Esophagus mucosa (tissue), 1 donor: ENCODE results near the gene ZNF474. TPM values are rescaled to one million over a fixed set of nuclear protein-coding genes. Genes with fewer than 3 reads are reported as not detected.

Experiments
- ATAC-seq: fragments of 200-7000 bp; cut with Tn5 transposase; one replicate; pipeline ENCODE4 v1.9.1; 2020
- total RNA-seq: library from RNA; stranded (reverse); gene quantifications from one replicate; pipeline ENCODE4 v1.2.4, GENCODE V29; 2023
- donor health status: DM: yes; HTN: yes; CAD: no.

The ZNF474 gene
- total RNA-seq, 1 donor from 2014 or later: not detected

DNA sequence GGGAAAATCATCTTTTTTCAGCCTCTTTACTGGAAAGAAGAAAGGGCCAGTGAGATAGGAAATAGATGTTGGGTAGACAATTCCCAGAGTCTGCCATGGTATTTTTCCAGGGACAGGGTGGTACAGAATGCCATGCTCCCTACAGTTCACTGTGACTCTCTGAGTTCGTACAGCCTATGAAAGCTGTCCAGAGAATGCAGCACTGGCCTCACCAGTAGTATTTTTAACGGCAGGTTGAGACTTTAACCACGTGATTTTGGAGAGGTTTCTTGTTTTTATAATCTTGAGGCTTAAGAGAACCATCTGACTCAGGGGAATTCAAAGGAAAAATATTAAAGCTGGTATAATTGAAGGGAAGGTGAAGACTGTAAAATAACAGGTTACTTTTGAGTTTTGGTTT, 10.1 kb upstream of the ZNF474 start:
- no peak for ATAC-seq

DNA sequence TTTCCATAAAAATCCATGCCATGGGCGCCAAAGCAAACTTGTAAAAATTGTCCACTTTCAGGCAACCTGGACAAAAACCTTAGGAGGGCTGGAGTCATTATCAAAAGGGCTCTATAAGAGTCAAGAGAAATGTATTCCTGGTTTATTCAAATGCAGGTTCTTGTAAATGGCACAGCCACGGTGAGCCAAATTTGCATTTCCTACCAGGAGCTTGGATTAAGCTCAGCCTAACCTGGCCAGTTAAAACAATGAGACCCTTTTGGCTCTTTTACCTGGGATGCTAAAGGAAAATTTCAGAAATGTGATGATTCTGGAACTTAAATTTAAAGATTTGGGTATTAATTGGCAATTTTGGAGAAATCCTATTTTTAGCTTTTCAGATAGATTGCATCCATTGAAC, 8.9 kb upstream of the ZNF474 start:
- ATAC-seq: no peak

DNA sequence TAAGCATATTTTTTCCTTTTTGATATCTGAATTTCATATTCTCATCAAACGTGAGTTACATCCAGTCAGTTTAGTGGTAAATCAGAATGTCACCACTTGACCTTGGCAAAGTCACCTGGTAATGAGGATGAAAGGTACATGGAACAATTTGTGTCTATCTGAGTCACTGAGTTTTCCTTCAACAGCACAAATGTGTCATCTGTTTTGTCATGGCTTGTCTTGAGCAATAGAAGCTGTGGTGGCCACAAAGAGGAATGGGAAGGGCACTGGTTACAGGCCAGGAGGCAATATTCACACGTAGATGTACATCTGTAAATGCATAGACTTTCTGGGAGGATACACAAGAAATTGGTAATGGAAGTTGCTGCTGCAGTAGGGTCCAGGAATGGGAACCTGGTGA, 8.4 kb upstream of the ZNF474 start:
- ATAC-seq: peak; percentile 92

DNA sequence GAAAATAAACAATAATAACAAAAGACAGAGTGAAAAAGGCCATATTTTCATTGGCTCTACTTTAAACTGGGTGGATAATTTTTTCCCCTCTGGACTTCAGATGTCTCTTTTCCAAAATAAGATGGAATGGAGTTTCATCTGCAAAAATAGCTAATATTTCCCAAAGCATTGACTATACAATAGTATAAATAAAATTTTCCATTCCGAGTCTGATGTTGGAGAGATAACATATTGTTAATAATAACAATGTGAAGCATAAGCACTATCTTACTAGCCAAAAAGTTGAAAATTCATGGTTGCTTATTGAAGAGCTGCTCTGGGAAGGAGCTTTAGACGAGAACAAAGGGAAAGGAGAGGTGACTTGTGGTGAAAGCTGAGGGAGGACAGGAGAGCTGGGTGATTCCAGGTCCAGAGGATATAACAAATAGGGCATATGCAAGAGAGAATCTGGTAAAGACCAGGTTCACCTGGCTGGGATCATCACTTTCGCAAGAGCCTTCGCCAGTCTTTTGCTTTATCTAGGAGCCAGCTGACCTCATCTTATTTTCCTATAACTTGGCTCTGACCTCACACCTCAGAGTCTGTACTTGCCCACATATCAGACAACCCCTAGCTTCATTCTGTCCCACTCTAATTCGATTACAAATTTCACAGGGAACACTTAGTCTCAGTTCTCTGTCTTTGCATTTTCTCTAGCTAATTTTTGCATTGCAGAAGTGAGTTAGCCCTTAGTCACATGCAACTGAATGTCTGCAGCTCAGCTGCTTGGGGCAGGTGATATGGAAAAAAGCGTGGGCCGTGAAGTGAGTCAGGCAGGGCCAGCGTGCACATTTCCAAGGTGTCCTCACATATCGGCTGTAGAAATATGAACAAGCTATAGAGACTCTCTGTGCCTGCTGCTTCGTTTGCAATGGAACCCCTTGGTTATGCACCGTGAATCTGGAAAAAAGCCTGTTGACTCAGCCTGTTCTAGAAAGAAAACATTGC, 7.6 kb upstream of the ZNF474 start:
- peak; percentile 79 for ATAC-seq

DNA sequence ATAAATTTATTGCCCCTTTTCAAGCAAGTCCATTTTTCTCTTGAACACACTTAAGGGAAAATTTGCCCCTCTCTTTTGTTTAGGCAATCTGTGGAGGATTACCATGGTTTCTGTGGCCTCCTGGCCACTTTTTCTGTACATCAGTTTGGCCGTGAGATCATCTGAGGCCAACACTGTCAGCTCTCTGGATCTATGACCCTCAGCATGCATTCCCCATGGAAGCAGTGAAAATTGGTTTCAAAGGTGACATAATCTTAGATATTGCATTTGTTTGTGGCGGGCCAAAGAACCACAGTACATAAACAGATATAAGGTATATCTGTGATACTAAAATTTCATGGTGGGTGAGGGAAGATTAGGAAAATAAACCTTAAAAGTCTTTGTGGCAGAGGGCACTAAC, 4.6 kb upstream of the ZNF474 start:
- no peak for ATAC-seq

DNA sequence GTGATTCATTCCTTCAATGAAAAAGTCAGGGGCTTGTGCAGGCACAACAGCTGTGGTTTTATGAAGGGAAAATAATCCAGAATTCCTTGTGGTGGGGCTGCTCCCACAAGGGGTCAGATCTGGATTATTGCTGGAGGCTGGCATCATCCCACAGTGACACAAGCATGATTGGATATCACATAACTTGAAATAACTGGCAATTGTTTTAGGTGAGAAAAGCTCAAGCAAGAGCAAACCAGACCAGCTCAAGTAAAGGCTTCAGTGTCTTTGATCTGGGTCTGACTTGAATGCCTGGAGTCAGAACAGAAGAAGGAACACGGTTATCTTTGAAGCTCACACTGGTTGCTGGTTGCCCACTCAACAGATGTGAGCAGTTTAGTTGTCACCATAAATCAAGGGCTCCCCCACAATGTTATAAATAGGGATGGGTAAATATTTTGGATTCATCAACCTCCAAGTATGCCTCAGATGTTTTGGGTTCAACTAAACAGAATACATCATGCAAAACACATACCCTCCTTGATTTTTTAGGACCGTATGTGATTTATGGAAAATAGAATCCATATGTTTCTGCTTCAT, 3.1 kb upstream of the ZNF474 start:
- ATAC-seq: no peak

DNA sequence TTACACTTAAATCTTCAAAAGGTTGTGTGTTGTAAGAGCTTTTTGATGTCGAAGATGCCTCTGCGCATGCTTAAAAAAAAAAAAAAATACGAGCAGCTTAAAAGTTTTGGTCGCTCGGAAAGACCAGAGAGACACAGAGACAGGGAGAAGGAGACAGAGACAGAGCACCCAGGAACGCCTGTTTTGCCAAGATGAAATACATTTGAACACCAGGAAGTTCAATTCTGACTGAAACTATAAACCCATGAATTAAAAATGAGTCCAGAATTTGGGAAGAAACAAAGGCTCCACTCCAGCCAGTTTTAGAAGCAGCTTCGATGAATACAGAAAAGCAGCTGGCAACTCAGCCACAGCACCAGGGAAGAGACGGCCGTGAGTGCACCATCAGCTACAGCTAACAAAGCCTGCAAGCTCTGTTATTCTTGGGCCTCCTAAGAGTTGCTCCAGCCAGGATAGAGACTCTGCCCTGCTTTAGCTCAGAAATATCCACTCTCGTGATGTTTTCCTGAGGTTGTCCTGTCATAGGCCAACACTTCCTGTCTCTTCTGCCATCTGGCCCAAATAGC, 2.5 kb upstream of the ZNF474 start:
- ATAC-seq: no peak

DNA sequence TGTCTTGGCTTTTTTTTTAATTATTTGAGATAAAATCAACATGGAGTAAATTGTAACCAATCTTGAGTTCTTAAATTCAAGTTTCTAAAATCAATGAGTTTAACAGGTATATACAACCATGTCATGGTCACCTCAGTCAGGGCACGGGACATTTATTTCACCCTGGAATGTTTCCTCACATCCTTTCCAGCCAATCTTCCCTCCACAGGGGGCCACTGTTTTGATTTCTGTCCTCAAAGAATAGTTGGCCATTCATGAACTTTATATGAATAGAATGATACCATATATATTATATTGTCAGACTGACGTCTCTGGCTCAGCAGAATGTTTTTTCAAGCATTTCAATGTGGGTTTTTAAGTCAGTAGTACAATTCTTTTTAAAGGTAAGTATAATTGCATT, 806 bp downstream of the ZNF474 start:
- ATAC-seq: no peak

DNA sequence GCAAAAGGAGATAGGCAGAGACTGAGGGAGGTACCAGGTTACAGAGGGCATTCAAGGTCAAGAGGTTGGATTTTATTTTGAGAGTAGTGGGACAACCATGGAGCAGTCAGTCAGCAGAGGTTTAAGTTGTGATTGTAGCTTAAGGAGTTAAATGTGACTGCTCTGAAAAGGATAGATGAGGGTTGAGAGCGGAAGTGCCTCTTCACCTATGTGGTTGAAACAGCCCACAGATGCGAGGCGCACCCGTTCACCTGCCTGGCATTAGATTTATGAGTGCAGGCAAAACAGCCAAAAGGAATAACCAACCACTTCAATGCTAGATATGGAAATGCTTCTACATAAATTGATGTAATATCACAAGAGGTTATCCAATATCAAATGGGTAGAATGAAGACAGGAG, 8.4 kb downstream of the ZNF474 start:
- ATAC-seq: no peak

DNA sequence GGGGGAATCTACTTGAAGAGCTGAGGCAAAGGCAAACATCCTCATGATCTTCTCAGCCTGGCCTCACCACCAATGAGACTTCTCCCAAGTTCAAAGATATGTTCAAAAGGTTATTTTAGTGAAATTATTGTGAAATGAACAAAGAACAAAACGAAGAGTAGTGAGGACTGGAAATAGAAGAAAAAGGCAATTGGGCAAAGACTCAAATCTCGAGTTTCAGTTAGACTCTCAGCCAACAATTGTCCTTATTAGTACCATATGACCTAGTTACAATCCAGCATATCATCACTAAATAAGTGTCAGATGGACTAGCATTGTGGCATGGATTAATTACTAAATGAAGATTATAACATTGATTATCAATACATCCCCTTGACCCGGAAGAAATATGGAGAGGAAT, 9.0 kb downstream of the ZNF474 start:
- no peak for ATAC-seq

DNA sequence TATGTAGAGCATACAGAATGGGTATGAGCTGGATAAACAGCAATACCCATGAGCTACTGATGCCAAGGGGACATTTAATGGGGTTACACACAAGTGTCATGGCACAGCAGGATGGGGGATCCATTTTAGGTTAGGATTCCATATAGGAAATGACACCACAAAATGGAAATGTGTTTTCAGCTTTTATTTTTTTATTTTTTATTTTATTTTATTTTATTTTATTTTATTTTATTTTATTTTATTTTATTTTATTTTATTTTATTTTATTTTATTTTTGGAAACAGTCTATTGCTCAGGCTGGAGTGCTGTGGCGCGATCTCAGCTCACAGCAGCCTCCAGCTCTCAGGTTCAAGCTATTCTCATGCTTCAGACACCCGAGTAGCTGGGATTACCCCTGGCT, 11.6 kb downstream of the ZNF474 start:
- no peak for ATAC-seq

DNA sequence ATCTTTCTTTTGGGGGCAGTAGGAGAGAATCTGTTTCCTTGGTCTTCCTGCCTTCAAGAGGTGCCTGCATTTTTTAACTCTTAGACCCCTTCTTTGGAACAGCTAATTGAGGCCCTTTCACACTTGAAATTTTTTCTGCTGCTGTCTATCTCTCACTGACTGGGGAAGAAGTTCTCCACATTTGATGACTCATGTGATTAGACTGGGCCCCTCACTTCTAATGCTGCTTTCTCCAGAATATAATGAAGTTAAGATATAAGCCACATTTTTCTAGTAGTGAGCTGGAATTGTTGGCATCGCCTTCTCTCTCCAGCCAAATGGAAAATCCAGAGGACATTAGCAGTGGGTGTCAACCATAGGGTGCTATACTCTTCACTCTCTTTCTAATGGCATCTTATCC, 12.4 kb downstream of the ZNF474 start:
- ATAC-seq: no peak

DNA sequence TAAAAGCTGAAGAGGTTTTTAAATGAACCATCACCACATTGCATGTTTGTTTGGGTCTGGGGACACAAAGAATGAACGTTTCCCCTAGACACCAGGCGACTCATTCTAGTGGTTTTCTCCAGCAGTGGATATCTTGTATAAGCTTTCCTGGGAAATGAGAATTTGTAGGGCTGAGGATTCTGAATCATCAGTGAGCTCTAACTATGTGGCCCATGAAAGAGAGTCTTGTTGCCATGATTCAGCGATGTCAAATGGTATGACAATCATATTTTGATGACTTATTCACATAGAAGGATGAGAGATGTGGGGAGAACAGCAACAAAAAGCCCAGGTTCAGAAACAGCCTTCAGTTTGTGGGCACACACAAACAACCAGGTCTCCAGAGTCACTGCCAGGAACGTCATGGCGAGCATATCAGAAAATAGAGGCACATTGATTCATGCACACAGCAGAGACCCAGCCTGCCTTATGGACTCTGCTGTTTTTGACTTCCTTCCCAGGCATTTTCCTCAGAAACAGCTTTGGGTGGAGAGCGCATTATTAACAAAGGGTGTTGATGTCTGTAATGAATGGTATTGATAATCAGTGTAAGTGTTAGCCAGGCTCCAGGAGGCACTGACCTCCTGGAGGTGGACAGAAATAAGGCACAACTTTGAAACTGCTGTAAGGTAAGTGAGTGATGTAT, 13.3 kb downstream of the ZNF474 start:
- ATAC-seq: no peak

DNA sequence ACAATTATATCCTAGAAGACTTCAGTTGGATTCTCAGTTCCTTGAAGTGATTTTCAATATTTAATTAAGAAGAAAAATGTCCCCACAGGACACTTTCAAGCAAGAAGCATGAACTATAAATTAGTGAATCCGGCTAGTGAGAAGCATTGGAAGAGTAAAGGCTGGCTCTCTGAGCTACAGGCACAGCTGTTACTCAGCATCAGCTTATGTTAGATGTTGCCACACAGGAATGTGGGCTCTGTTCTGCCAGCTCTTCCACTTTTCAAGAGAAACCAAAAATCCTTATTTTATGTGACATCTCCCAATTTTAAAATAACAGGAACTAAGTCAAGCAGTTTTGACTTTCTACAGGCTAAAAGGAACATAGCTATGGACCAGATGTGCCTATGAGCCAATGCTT, 14.9 kb downstream of the ZNF474 start:
- no peak for ATAC-seq

DNA sequence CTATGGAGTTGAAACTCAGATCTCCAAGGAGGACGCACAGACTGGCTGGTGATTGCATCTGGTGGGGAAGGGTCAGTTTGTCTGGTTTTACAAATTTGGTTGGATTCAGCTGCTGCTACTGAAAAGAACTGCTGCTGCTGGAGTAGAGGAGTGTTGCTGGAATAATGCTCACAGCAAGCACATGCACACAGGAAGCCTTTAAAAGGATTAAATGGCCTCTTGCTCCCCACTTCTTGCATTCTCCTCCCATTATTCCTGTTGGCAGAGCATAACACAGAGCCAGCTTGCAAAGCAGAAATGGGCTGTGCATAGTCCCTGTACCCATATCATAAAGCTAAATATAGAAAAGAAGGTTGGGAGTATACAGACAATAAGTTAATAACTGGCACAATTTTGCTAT, 16.6 kb downstream of the ZNF474 start:
- no peak for ATAC-seq

DNA sequence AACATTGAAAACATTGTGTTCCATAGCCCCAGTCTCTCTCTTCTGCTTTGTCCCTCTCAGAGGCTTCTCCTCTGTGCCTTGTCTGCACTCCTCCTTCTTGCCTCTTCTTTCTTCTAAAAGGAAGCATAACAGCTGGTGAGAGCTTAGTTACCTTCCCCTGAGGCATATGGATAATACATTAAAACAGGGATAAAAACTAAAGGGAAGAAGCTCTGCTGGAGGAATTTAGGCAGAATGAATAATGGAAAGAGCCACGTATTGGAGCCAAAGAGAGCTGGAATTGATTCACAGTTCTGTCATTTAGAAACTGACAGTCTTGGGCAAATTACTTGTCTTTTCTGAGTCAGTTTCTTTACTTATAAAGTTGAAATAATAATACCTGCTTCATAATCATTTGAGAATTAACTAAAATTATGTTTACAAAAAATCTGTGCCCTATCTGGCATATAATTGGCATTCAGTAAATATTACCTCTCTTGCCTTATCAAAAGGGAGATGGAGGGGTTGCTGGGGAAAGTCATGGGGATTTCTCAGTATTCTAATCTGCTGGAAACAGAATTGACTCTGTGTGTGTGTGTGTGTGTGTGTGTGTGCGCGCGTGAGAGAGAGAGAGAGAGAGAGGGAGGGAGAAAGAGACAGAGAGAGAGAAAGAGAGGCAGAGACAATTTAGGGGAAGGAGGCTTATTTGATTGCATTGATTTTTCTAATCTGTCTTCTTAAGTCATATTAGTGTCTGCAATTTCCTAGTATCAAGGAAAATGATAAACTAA, 20.2 kb downstream of the ZNF474 start:
- no peak for ATAC-seq

DNA sequence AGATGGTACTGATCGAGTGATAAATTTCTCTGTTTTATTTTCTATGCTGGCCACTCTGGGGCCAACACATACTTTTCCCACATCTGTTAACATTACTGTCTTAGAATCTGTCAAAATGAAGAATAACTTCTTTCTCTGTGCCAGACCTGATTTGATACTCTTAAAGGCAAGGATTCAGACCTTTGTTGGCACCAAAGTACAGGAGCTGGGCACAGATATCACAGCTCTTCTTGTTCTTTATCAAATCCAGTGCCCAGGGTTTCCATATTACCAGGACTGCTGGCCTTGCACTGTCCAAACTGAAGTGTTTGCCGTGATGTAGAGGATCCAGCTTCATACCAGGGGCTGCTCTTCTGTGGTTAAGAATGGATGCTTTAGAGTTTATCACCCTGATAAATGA, 20.9 kb downstream of the ZNF474 start:
- no peak for ATAC-seq

DNA sequence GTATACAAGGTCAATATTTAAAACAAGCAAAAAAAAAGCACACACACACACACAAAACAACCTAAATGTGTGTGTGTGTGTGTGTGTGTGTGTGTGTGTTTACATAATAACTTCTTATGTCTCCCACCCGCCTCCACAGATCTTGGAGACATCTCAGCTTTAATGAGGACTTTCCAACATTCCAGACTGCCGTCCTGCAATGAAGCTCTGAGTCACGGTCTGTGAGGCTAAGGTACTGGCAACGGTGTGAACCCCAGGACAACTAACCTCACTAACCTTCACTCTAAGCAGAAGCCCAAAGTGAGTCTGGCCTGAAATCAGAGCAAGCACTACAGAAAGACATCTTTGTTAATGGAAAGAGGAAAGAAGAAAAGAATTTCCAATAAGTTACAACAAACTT, 22.3 kb downstream of the ZNF474 start:
- no peak for ATAC-seq

DNA sequence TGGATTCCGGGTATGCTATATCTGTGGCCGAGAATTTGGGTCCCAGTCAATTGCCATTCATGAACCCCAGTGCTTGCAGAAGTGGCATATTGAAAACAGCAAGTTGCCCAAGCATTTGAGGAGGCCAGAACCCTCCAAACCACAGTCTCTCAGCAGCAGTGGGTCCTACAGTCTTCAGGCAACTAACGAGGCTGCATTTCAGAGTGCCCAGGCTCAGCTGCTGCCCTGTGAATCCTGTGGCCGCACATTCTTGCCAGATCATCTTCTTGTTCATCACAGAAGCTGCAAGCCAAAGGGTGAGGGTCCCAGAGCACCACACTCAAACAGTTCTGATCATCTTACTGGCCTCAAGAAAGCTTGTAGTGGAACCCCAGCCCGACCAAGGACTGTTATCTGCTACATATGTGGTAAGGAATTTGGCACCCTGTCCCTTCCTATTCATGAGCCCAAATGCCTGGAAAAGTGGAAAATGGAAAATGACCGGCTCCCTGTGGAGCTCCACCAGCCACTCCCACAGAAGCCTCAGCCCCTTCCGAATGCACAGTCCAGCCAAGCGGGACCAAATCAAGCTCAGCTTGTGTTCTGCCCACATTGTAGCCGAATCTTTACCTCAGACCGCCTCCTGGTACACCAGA, 23.0 kb downstream of the ZNF474 start:
- ATAC-seq: no peak

DNA sequence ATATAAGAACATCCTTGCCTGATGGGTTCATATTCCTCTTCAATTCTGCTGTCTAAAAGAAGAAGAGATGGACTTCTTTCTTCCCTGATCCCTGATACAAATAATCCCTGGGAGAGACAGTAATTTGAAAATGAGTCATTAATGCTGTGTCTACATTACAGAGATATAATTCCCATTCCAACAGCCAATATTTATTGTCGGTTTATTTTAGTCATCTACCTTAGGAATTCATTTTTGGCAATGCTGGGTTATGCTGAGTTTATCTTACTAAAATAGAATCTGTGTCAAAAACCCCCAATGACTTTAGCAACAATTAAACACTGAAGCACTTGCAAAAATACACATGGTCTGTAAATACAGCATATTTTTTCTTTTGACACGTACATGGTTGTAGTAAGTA, 23.9 kb downstream of the ZNF474 start:
- ATAC-seq: no peak

DNA sequence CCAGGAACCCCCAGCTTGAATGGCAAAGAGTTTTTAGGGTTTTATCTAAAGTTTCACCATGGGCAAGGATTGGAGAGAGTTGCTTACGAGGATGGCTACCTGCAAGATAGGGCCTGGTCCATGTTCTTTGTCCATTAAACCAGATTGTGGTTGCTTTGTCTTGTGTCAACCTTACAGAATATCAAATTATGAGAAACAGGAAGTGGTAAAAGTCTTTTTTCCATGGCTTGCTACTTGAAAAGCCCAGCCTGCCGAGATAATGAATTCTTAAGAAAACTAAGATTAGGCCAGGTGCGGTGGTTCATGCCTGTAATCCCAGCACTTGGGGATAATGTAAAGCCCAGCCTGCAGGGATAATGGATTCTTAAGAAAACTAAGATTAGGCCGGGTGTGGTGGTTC, 24.4 kb downstream of the ZNF474 start:
- no peak for ATAC-seq

DNA sequence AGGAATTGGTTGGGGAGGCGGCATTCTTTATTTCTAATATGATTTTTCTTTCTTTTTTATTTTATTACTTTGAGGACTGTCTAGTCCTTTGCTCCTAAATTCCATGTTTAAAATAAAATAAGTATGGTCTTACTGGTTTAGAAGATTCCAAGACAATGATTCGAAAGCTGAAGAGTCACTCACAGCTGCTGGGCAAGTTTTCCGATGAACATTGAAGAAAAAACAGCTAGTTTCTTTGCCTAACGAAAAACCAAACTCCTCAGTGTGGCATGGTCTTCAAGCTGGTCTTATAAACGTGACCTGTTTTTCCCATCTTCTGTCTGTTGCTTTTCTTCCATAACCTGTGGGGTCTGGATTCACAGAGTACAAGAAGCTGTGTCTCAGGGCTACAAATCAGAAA, 25.1 kb downstream of the ZNF474 start:
- no peak for ATAC-seq
